ENCODE results near the gene FYCO1.

The FYCO1 gene

DNA sequence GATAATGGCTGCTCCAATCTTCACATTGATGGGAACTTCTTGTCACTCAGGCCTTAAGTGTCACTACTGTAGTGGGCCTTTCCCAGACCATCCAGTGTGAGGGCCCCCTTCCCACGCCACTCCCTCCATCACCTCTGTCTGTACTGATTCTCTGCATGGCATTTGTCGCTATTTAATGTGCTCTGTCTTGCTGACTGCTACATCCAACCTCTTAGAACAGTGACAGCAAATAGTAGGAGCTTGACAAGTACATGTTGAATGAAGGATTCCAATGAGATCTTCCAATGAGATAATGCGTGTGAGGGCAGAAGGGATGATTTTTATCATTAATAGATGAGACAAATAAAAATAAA is 114.9 kb downstream of the FYCO1 start:
- no peak overlapping the region for H3K18ac ChIP-seq (ENCODE audit: low read length)
- peaks cover 0 to 35% (median 0%) of the 10 kb centered on the region in 3 experiments for H3K27me3 ChIP-seq (ENCODE audit: control insufficient read depth in 3 of 3, insufficient read depth in 3 of 3, low read depth in 1 of 3, low read length in 3 of 3)
- no peaks in the 10 kb centered on the region for H3K36me3 ChIP-seq (replicated peaks in 1 of 2; ENCODE audit: control insufficient read depth in 2 of 2, insufficient read depth in 2 of 2, low read length in 2 of 2)
- no peak overlapping the region for H2AFZ ChIP-seq (ENCODE audit: low read length)
- no peak overlapping the region for H2BK5ac ChIP-seq (ENCODE audit: low read length)
- no CpG with 5 or more reads among the region's 3 CpGs for WGBS, 2 donors (ENCODE audit: extremely low coverage in 2 of 2, insufficient read length in 2 of 2, insufficient replicate concordance in 1 of 2)
- no peaks in the 10 kb centered on the region for H3K9me3 ChIP-seq (replicated peaks in 1 of 2; ENCODE audit: control insufficient read depth in 2 of 2, insufficient read depth in 1 of 2, low read depth in 1 of 2, low read length in 2 of 2)
- H3K23ac ChIP-seq (ENCODE audit: low read depth, low read length, poor library complexity) = no peak overlapping the region
- H4K91ac ChIP-seq (ENCODE audit: low read depth, low read length, poor library complexity) = no peak overlapping the region
- H3K14ac ChIP-seq (ENCODE audit: low read length) = no peak overlapping the region
- H3K9ac ChIP-seq (ENCODE audit: low read depth, low read length, poor library complexity) = no peak overlapping the region
- H3K4me1 ChIP-seq (ENCODE audit: control insufficient read depth in 2 of 2, insufficient read depth in 1 of 2, low read depth in 1 of 2, low read length in 2 of 2) = no peaks in the 10 kb centered on the region
- H3K4me3 ChIP-seq (ENCODE audit: low read length in 2 of 2) = no peak overlapping the region
- H3K4me2 ChIP-seq (ENCODE audit: insufficient read depth, low read length, poor library complexity, severe bottlenecking) = no peak overlapping the region
- H2BK12ac ChIP-seq (ENCODE audit: low read length) = no peak overlapping the region
- no peak overlapping the region for H2AK5ac ChIP-seq (ENCODE audit: low read depth, low read length)
- no peak overlapping the region for H4K8ac ChIP-seq (ENCODE audit: low read depth, low read length)
- no peak overlapping the region for H2BK120ac ChIP-seq (ENCODE audit: low read depth, low read length)
- no peak overlapping the region for H3K27ac ChIP-seq (replicated peaks; ENCODE audit: low read length)
- no peak for DNase-seq (ENCODE audit: low spot score)
- H3K4ac ChIP-seq (ENCODE audit: low read length) = no peak overlapping the region
- H2BK15ac ChIP-seq (ENCODE audit: low read length) = no peak overlapping the region
- H3K79me1 ChIP-seq (ENCODE audit: low read depth, low read length) = no peaks in the 10 kb centered on the region

DNA sequence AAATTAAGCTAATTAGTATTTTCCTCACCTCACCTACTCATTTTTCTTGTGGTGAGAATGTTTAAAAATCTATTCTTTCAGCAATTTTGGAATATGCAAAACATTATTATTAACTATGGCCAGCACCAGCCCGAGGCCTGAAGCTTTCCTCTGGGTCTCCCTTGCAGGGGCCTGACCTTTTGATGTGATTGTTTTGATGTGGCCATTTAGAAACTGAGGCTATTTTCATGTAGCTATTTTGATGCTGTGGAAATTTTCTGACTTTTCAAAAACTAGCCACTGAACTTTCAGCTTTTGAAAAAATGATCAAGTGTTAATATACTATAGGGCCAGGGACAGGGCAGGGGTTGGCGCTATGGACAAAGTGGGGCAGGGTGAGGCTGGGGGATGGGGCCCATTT is 117.5 kb downstream of the FYCO1 start:
- no peak overlapping the region for H4K8ac ChIP-seq (ENCODE audit: low read depth, low read length)
- H2BK5ac ChIP-seq (ENCODE audit: low read length) = no peak overlapping the region
- peaks cover 0 to 22% (median 0%) of the 10 kb centered on the region in 3 experiments for H3K27me3 ChIP-seq (ENCODE audit: control insufficient read depth in 3 of 3, insufficient read depth in 3 of 3, low read depth in 1 of 3, low read length in 3 of 3)
- no peaks in the 10 kb centered on the region for H3K36me3 ChIP-seq (replicated peaks in 1 of 2; ENCODE audit: control insufficient read depth in 2 of 2, insufficient read depth in 2 of 2, low read length in 2 of 2)
- no peak overlapping the region for H3K18ac ChIP-seq (ENCODE audit: low read length)
- no peak overlapping the region for H2AK5ac ChIP-seq (ENCODE audit: low read depth, low read length)
- WGBS, 2 donors (ENCODE audit: extremely low coverage in 2 of 2, insufficient read length in 2 of 2, insufficient replicate concordance in 1 of 2) = no CpG with 5 or more reads among the region's 2 CpGs
- DNase-seq (ENCODE audit: low spot score) = no peak
- H3K4me3 ChIP-seq (ENCODE audit: low read length in 2 of 2) = no peak overlapping the region
- no peak overlapping the region for H2BK12ac ChIP-seq (ENCODE audit: low read length)
- no peak overlapping the region for H3K27ac ChIP-seq (replicated peaks; ENCODE audit: low read length)
- H3K23ac ChIP-seq (ENCODE audit: low read depth, low read length, poor library complexity) = no peak overlapping the region
- H3K4me2 ChIP-seq (ENCODE audit: insufficient read depth, low read length, poor library complexity, severe bottlenecking) = no peak overlapping the region
- no peak overlapping the region for H2BK15ac ChIP-seq (ENCODE audit: low read length)
- no peaks in the 10 kb centered on the region for H3K79me1 ChIP-seq (ENCODE audit: low read depth, low read length)
- no peak overlapping the region for H3K9ac ChIP-seq (ENCODE audit: low read depth, low read length, poor library complexity)
- no peak overlapping the region for H3K14ac ChIP-seq (ENCODE audit: low read length)
- no peak overlapping the region for H4K91ac ChIP-seq (ENCODE audit: low read depth, low read length, poor library complexity)
- H3K4me1 ChIP-seq (ENCODE audit: control insufficient read depth in 2 of 2, insufficient read depth in 1 of 2, low read depth in 1 of 2, low read length in 2 of 2) = no peaks in the 10 kb centered on the region
- H2BK120ac ChIP-seq (ENCODE audit: low read depth, low read length) = no peak overlapping the region
- H2AFZ ChIP-seq (ENCODE audit: low read length) = no peak overlapping the region
- H3K4ac ChIP-seq (ENCODE audit: low read length) = no peak overlapping the region
- no peaks in the 10 kb centered on the region for H3K9me3 ChIP-seq (replicated peaks in 1 of 2; ENCODE audit: control insufficient read depth in 2 of 2, insufficient read depth in 1 of 2, low read depth in 1 of 2, low read length in 2 of 2)

DNA sequence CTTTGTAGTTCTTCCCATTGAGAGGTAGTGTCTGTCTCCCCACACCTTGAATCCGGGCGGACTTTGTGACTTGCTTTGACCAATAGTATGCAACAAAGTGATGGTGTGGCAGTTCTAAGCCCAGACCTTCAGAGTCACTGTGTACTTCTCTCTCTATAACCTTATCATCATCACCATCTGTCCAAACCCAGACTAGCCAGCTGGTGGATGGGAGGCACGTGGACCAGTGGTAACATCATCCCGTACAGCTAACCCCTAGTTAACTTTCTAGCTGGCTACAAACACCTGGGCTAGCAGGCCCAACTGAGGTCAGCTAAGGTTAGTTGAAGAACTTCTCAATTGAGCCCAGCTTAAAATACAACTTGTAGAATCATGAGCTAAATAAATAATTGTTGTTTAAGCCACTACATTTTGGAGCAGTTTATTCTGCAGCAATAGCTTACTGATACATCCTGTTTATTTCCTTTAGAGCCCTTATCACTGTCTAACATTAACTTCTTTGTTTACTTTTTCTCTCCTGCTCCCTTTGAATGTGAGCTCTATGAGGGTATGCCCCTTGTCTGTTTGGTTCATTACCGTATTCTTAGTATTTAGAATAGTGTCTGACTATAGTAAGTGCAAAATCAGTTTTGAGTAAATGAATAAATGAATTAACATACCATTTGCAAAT is 120.8 kb downstream of the FYCO1 start:
- no CpG with 5 or more reads among the region's 5 CpGs for WGBS, 2 donors (ENCODE audit: extremely low coverage in 2 of 2, insufficient read length in 2 of 2, insufficient replicate concordance in 1 of 2)
- DNase-seq (ENCODE audit: low spot score) = no peak
- H2AK5ac ChIP-seq (ENCODE audit: low read depth, low read length) = no peak overlapping the region

DNA sequence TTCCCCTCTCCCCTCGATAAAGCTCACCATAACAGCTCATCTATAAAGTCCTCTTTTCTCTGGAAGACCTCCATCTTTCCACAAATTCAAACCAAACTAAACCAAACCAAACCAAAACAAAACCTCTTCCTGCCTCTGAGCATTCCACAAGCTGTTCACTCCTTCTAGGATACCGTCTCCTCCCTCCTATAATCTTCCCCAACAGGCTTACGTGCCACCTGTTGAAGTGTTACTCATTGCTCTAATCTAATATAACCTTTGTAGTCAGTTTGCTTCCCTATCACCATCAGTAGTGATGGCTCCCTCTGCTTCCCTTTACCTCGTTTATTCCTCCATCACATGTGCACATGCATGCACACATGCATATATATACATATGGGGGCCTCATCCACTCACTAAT is 122.0 kb downstream of the FYCO1 start:
- no peak for DNase-seq (ENCODE audit: low spot score)
- Histone ChIP-seq H3K4ac (ENCODE audit: low read length) (no peak overlapping the region), H4K8ac (ENCODE audit: low read depth, low read length) (no peak overlapping the region), H3K4me3 (ENCODE audit: low read length in 2 of 2) (no peak overlapping the region), H4K91ac (ENCODE audit: low read depth, low read length, poor library complexity) (no peak overlapping the region), H3K23ac (ENCODE audit: low read depth, low read length, poor library complexity) (no peak overlapping the region), H2BK12ac (ENCODE audit: low read length) (no peak overlapping the region), H3K14ac (ENCODE audit: low read length) (no peak overlapping the region), H3K27ac (replicated peaks; ENCODE audit: low read length) (no peak overlapping the region), H3K27me3 (ENCODE audit: control insufficient read depth in 3 of 3, insufficient read depth in 3 of 3, low read depth in 1 of 3, low read length in 3 of 3) (peaks cover 0 to 5% (median 0%) of the 10 kb centered on the region in 3 experiments), H3K4me2 (ENCODE audit: insufficient read depth, low read length, poor library complexity, severe bottlenecking) (no peak overlapping the region), H3K9ac (ENCODE audit: low read depth, low read length, poor library complexity) (no peak overlapping the region), H3K36me3 (replicated peaks in 1 of 2; ENCODE audit: control insufficient read depth in 2 of 2, insufficient read depth in 2 of 2, low read length in 2 of 2) (no peaks in the 10 kb centered on the region), H3K79me1 (ENCODE audit: low read depth, low read length) (no peaks in the 10 kb centered on the region), H2AK5ac (ENCODE audit: low read depth, low read length) (no peak overlapping the region), H2BK120ac (ENCODE audit: low read depth, low read length) (no peak overlapping the region), H3K9me3 (replicated peaks in 1 of 2; ENCODE audit: control insufficient read depth in 2 of 2, insufficient read depth in 1 of 2, low read depth in 1 of 2, low read length in 2 of 2) (no peaks in the 10 kb centered on the region), H3K4me1 (ENCODE audit: control insufficient read depth in 2 of 2, insufficient read depth in 1 of 2, low read depth in 1 of 2, low read length in 2 of 2) (no peaks in the 10 kb centered on the region), H2BK15ac (ENCODE audit: low read length) (no peak overlapping the region), H2BK5ac (ENCODE audit: low read length) (no peak overlapping the region), H3K18ac (ENCODE audit: low read length) (no peak overlapping the region), H2AFZ (ENCODE audit: low read length) (no peak overlapping the region)
- WGBS, 2 donors (ENCODE audit: extremely low coverage in 2 of 2, insufficient read length in 2 of 2, insufficient replicate concordance in 1 of 2) = no CpG with 5 or more reads among the region's 4 CpGs

More for the DNA sequence above, 120.8 kb downstream of the FYCO1 start:
- no peak overlapping the region for H4K8ac ChIP-seq (ENCODE audit: low read depth, low read length)
- peaks cover 0 to 5% (median 0%) of the 10 kb centered on the region in 3 experiments for H3K27me3 ChIP-seq (ENCODE audit: control insufficient read depth in 3 of 3, insufficient read depth in 3 of 3, low read depth in 1 of 3, low read length in 3 of 3)
- H3K9me3 ChIP-seq (replicated peaks in 1 of 2; ENCODE audit: control insufficient read depth in 2 of 2, insufficient read depth in 1 of 2, low read depth in 1 of 2, low read length in 2 of 2) = no peaks in the 10 kb centered on the region
- H3K4me2 ChIP-seq (ENCODE audit: insufficient read depth, low read length, poor library complexity, severe bottlenecking) = no peak overlapping the region
- no peak overlapping the region for H2BK15ac ChIP-seq (ENCODE audit: low read length)
- no peak overlapping the region for H4K91ac ChIP-seq (ENCODE audit: low read depth, low read length, poor library complexity)
- no peak overlapping the region for H3K14ac ChIP-seq (ENCODE audit: low read length)
- no peak overlapping the region for H3K4ac ChIP-seq (ENCODE audit: low read length)
- no peak overlapping the region for H3K27ac ChIP-seq (replicated peaks; ENCODE audit: low read length)
- H2AFZ ChIP-seq (ENCODE audit: low read length) = no peak overlapping the region
- H3K18ac ChIP-seq (ENCODE audit: low read length) = no peak overlapping the region
- H3K23ac ChIP-seq (ENCODE audit: low read depth, low read length, poor library complexity) = no peak overlapping the region
- no peak overlapping the region for H3K4me3 ChIP-seq (ENCODE audit: low read length in 2 of 2)
- H2BK12ac ChIP-seq (ENCODE audit: low read length) = no peak overlapping the region
- no peaks in the 10 kb centered on the region for H3K36me3 ChIP-seq (replicated peaks in 1 of 2; ENCODE audit: control insufficient read depth in 2 of 2, insufficient read depth in 2 of 2, low read length in 2 of 2)
- H3K79me1 ChIP-seq (ENCODE audit: low read depth, low read length) = no peaks in the 10 kb centered on the region
- H2BK5ac ChIP-seq (ENCODE audit: low read length) = no peak overlapping the region
- H3K4me1 ChIP-seq (ENCODE audit: control insufficient read depth in 2 of 2, insufficient read depth in 1 of 2, low read depth in 1 of 2, low read length in 2 of 2) = no peaks in the 10 kb centered on the region
- no peak overlapping the region for H2BK120ac ChIP-seq (ENCODE audit: low read depth, low read length)
- H3K9ac ChIP-seq (ENCODE audit: low read depth, low read length, poor library complexity) = no peak overlapping the region

Measured in neuronal stem cell (in vitro differentiated cells).